ENCODE results near the gene ULBP2.
"Not testable (repeated sequence)": the region's sequence is repeated elsewhere in the genome, so short reads cannot be mapped to it uniquely, and the experiment has no call there.

The ULBP2 gene

DNA sequence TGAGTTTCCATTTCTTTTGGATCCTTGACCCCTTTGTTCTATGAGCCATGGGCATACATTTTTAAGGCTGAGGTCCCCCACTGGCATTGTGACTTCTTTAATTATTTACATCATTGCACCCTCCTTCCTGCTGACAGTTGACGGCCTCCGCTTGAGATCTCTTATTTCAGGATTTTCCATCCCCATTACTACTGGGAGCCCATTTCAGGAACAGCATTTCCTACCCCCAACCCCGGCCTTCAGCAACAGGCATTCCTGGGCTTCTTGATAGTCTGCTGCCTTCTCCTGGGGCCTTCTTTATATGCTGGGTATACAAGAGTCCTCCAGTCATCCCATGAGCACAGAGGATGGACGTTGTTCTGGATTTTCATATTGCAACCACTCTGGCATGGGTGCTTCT lies 25.8 kb downstream of the ULBP2 start:
- H3K27ac ChIP-seq = no peak overlapping the region
- TF ChIP-seq ZFX (IDR thresholded peaks at IDR 0.05; ENCODE audit: borderline replicate concordance) = no peak
- TF ChIP-seq, protein P1, sequence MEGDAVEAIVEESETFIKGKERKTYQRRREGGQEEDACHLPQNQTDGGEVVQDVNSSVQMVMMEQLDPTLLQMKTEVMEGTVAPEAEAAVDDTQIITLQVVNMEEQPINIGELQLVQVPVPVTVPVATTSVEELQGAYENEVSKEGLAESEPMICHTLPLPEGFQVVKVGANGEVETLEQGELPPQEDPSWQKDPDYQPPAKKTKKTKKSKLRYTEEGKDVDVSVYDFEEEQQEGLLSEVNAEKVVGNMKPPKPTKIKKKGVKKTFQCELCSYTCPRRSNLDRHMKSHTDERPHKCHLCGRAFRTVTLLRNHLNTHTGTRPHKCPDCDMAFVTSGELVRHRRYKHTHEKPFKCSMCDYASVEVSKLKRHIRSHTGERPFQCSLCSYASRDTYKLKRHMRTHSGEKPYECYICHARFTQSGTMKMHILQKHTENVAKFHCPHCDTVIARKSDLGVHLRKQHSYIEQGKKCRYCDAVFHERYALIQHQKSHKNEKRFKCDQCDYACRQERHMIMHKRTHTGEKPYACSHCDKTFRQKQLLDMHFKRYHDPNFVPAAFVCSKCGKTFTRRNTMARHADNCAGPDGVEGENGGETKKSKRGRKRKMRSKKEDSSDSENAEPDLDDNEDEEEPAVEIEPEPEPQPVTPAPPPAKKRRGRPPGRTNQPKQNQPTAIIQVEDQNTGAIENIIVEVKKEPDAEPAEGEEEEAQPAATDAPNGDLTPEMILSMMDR (IDR thresholded peaks at IDR 0.05) = no peak

DNA sequence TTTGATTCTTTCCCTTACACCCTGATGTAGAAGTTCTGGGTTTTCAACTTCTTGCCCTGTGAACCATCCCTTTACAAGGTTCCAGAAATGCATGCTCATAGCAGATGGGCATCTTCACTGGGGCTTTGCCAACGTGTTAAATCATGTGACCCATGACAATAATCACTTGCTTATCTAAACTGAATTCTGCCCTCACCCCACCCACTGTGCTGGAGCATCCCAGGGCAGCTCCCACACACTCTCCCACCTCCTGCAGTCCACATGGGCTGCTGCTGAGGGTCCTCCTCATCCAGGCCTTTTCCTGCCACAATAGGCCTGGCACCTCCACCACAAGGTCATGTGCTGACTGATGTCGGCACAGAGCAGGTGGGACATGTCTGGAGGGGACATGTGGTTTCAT lies 26.2 kb downstream of the ULBP2 start:
- not testable (repeated sequence) for H3K27ac ChIP-seq

DNA sequence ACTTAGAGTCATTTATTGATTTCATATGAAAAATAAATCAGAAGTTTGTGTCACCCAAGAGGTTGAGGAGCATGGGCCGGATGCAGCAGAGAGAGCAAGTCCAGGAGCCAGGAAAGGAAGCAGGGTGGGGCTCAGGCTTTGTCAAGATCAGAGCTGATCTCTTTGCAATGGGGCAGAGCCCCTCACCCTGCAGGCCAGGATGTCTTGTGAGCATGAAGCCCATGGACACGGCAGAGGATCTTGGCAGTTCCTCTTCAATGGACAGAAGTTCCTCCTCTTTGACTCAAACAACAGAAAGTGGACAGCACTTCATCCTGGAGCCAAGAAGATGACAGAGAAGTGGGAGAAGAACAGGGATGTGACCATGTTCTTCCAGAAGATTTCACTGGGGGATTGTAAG lies 27.1 kb downstream of the ULBP2 start:
- not testable (repeated sequence) for H3K27ac ChIP-seq

DNA sequence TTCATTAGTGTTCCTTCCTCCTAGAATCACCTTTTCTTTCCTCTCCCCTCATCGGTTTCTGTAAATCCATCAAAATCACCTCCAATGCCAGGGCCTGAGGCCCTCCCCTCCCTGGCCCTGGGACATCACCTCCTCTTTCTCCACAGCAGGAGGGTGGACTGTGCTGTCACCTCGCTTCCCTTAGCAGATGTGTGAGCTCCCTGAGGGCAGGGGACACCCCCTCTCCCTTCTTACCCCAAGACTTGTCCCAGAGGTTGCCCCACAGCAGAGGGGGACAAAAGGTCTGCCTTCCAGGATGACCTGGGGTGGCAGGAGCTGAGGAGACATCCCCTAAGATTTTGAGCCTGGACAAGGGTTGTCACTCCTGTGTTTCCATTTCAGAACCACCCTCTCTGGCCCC lies 27.8 kb downstream of the ULBP2 start:
- no peak overlapping the region for H3K27ac ChIP-seq
- no peak for TF ChIP-seq ZFX (IDR thresholded peaks at IDR 0.05; ENCODE audit: borderline replicate concordance)
- TF ChIP-seq, protein P1 (IDR thresholded peaks at IDR 0.05) = no peak

DNA sequence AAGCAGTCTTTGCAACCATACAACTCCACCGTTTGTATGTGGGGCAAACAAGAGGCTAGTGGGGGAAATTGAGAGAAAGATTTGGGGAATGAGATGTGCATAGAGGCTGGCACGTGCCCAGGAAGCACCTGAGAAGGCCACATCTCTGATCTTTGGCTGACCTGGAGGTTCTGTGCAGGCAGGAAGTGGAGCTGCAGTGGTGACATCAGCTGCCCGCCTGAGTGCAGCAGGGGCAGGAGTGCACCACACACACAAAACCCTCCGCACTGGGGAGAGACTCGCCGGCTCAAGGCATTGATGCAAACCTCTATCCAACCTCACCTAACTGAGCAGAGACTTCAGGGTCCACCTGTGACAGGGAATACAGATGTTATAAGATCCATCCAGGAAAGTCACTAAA lies 32.6 kb downstream of the ULBP2 start:
- H3K27ac ChIP-seq = not testable (repeated sequence)

DNA sequence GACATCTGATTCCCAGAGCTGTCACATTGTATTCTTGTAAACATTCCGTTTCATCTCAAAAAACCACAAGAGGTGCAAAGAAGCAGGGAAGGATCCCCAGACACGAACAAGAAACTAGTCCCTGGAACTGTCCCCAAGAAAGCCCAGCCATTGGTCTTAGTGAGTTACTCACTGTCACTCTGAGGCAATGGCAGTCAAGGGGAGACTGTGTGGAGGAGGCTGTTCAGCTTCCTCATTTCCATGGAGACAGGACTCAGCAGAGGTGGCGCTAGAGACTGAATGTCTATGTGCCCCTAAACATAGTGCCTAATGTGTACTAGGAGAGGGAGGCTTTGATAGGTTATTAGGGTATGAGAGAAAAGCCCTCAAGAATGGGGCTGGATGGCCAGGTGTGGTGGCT lies 33.0 kb downstream of the ULBP2 start:
- H3K27ac ChIP-seq = no peak overlapping the region
- no peak for TF ChIP-seq ZFX (IDR thresholded peaks at IDR 0.05; ENCODE audit: borderline replicate concordance)
- TF ChIP-seq, protein P1 (IDR thresholded peaks at IDR 0.05) = no peak

DNA sequence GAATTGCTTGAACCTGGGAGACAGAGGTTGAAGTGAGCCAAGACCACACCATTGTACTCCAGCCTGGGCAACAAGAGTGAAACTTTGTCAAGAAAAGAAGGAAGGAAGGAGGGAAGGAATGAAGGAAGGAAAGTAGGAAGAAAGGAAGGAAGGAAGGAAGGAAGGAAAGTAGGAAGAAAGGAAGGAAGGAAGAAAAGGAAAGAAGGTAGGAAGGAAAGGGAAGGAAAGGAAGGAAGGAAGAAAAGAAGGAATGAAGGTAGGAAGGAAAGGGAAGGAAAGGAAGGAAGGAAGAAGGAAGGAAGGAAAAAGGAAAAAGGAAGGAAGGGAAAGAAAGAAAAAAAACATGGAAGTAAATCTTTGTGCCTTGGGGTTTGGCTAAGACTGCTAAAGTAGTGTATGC lies 33.6 kb downstream of the ULBP2 start:
- TF ChIP-seq ZFX (IDR thresholded peaks at IDR 0.05; ENCODE audit: borderline replicate concordance) = no peak
- TF ChIP-seq, protein P1 (IDR thresholded peaks at IDR 0.05) = no peak
- H3K27ac ChIP-seq = no peak overlapping the region

DNA sequence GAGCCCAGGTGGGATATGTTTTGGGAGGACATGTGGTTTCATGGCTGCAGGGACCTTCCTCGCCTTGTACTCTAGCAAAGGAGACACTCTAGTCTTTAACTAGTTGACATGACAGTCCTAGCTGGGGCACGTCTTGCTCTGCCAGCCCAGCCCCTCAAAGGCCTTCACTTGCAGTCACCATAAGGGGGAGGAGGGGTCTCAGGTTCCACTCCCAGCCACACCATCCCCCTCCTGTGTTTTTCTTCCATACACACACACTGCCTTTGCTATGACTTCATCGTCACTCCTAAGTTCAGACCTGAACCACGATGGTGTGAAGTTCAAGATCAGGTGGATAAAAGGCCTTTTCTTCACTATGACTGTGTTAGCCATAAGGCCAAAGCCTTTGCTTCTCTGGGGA lies 35.4 kb downstream of the ULBP2 start:
- H3K27ac ChIP-seq = no peak overlapping the region
- TF ChIP-seq, protein P1 (IDR thresholded peaks at IDR 0.05) = no peak
- TF ChIP-seq ZFX (IDR thresholded peaks at IDR 0.05; ENCODE audit: borderline replicate concordance) = no peak

DNA sequence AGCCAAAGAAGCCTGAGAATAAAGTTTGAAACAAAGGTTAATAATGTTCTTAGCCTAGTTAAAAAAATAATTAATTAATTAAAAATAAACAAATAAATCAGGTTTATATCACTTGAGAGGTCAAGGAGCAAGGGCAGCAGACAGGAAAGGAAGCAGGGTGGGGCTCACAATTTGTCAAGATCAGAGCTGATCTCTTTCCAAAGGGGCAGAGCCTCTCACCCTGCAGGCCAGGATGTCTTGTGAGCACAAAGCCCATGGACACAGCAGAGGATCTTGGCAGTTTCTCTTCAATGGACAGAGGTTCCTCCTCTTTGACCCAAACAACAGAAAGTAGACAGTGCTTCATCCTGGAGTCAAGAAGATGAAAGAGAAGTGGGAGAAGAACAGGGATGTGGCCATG lies 36.8 kb downstream of the ULBP2 start:
- TF ChIP-seq ZFX (IDR thresholded peaks at IDR 0.05; ENCODE audit: borderline replicate concordance) = no peak
- TF ChIP-seq, protein P1 (IDR thresholded peaks at IDR 0.05) = no peak

More for the DNA sequence above, 36.8 kb downstream of the ULBP2 start:
- H3K27ac ChIP-seq = no peak overlapping the region
